ENCODE data around the gene MYO15A.

GRCh38 chr17:18065546-18065945, 43.0 kb upstream of the MYO15A start:
- TF ChIP-seq CTCF (IDR thresholded peaks at IDR 0.05) (no peak), POLR2A (IDR thresholded peaks at IDR 0.05) (no peak)
